Muscle layer of colon (tissue), 2 donors: ENCODE data around the gene DLL3.

Experiments used
- H3K27ac ChIP-seq: one replicate; pipeline ENCODE4 v1.7.0; 2013; ENCODE audit warnings: low read depth, mild to moderate bottlenecking, low read length, moderate library complexity
- H3K27me3 ChIP-seq, 2 donors: one replicate each; pipeline ENCODE4 v1.7.0; 2013; ENCODE audit warnings: low read length in 2 of 2, mild to moderate bottlenecking in 2 of 2; ENCODE audit not compliant: insufficient read depth in 2 of 2, control insufficient read depth in 1 of 2
- H3K36me3 ChIP-seq: one replicate; pipeline ENCODE4 v1.7.0; 2013; ENCODE audit warnings: mild to moderate bottlenecking, low read length; ENCODE audit not compliant: insufficient read depth
- H3K4me1 ChIP-seq: one replicate; pipeline ENCODE4 v1.7.0; 2013; ENCODE audit warnings: mild to moderate bottlenecking, low read length; ENCODE audit not compliant: insufficient read depth
- H3K4me3 ChIP-seq, 2 donors: one replicate each; pipeline ENCODE4 v1.7.0; 2013; ENCODE audit warnings: low read length in 2 of 2, low read depth in 1 of 2, mild to moderate bottlenecking in 1 of 2, moderate library complexity in 1 of 2
- H3K9ac ChIP-seq: one replicate; pipeline ENCODE4 v1.7.0; 2013; ENCODE audit warnings: low read length
- H3K9me3 ChIP-seq: one replicate; pipeline ENCODE4 v1.7.0; 2013; ENCODE audit warnings: mild to moderate bottlenecking, low read length
- donor health status: abdominal sarcoma.
- donor health status: Adenocarcinoma of cecum.

DLL3 gene

GRCh38 chr19:39492225-39492624, 6.5 kb upstream of the DLL3 start:
- Histone ChIP-seq H3K4me3 (no peak overlapping the region), H3K4me1 (no peaks in the 10 kb centered on the region), H3K27me3 (peaks cover 0 to 4% of the 10 kb centered on the region in 2 donors), H3K36me3 (peaks cover 31% of the 10 kb centered on the region), H3K9ac (no peak overlapping the region), H3K9me3 (no peaks in the 10 kb centered on the region), H3K27ac (no peak overlapping the region)

DNA sequence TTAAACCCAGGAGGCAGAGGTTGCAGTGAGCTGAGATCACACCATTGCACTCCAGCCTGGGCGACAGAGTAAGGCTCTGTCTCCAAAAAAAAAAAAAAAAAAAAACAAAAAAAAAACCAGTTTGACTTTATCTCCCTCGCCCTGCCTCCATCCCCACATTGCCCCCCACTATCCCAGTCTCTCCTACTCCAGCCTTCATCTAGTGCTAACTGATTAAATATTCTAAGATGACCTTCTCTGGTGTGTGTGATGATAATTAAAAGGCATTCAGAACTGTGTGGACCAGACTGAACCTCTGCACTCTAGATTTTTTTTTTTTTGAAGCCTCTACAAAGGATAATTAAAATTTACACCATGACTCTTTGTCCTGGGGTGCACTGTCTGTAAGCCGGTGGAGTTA, 6.0 kb upstream of the DLL3 start:
- H3K27me3 ChIP-seq = peaks cover 4 to 9% of the 10 kb centered on the region in 2 donors
- H3K4me1 ChIP-seq = no peaks in the 10 kb centered on the region
- H3K27ac ChIP-seq = no peak overlapping the region
- H3K4me3 ChIP-seq = no peak overlapping the region
- H3K9ac ChIP-seq = no peak overlapping the region
- H3K9me3 ChIP-seq = no peaks in the 10 kb centered on the region
- H3K36me3 ChIP-seq = peaks cover 29% of the 10 kb centered on the region

DNA sequence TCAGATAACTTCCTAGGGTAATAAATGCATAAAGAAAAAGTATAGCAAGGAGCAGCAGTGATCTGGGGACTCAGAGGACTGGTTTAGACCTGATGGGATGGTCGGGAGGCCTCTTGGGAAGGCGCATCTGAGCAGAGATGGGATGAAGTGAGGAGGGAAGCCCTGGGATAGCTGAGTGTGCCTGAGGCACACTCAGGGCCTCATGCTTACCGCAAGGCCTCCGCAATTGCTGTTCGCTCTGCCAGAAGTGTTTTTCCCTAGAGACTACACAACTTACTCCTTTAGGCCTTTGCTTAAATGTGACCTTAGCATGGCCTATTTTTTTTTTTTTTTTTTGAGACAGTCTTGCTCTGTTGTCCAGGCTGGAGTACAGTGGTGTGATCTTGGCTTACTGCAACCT, 4.1 kb upstream of the DLL3 start:
- H3K4me1 ChIP-seq = peaks cover 6% of the 10 kb centered on the region
- no peak overlapping the region for H3K4me3 ChIP-seq
- peaks cover 11% of the 10 kb centered on the region for H3K36me3 ChIP-seq
- H3K9me3 ChIP-seq = no peaks in the 10 kb centered on the region
- no peak overlapping the region for H3K9ac ChIP-seq
- no peak overlapping the region for H3K27ac ChIP-seq
- H3K27me3 ChIP-seq = peaks cover 12 to 24% of the 10 kb centered on the region in 2 donors

- Histone ChIP-seq H3K4me1 (peaks cover 6% of the 10 kb centered on the region), H3K27ac (no peak overlapping the region), H3K36me3 (peaks cover 4% of the 10 kb centered on the region), H3K9ac (no peak overlapping the region), H3K27me3 (peaks cover 12 to 36% of the 10 kb centered on the region in 2 donors), H3K9me3 (no peaks in the 10 kb centered on the region), H3K4me3 (no peak overlapping the region)
These were observed 2.7 kb upstream of the DLL3 start for GRCh38 chr19:39496063-39496462.

DNA sequence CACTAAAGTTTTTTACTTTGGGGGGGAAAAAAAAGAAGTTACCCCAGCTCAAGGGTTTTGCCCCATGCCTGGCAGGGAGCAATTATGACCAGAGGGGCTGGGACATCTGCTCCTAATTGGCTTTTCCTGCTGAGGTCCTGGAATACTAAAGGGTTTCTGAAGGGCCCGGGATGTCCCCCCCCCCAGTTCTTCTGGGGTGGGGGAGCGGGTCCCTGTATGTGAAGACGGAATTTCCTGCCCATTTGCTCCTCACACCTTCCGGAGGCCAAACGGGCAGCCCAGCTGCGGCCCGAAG, 1.1 kb upstream of the DLL3 start:
- H3K9ac ChIP-seq = no peak overlapping the region
- no peaks in the 10 kb centered on the region for H3K36me3 ChIP-seq
- H3K27me3 ChIP-seq = peaks cover 12 to 36% of the 10 kb centered on the region in 2 donors
- H3K27ac ChIP-seq = no peak overlapping the region
- no peaks in the 10 kb centered on the region for H3K9me3 ChIP-seq
- no peak overlapping the region for H3K4me3 ChIP-seq
- peaks cover 6% of the 10 kb centered on the region for H3K4me1 ChIP-seq

DNA sequence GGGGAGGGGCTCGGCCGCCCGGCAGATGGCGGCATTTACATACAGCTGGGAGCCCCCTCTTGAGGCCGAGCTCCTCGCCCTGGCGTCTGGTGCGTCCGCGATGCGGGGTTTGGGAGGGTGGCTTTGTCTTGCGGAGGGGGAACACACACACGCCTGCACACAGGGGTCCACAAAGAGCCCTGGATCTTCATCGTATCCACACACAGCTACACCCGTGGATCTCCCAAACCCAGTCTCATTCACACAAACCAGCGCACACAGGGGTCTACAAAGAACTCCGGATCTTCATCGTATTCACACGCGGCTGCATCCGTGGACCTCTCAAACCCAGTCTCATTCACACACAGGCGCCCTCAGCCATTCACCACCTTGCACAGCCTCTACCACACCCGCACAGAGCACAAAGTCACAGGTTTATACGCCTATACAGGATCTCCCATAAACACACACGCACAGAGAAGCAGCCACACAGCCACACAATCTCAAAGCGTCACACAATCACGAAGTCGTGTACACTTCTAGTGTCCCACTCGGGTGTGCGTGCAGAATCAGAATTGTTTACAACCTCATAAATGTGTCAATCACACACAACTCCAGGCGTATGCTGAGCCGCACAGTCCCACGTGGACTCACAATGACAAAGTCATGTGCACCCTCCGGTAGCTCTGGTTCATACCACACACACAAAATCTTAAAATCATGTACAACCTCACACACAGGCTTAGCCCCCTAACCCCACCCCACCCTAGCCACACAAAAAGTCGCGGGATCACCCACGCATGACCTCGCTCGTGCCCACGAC, 550 bp upstream of the DLL3 start:
- Histone ChIP-seq H3K9me3 (no peaks in the 10 kb centered on the region), H3K36me3 (no peaks in the 10 kb centered on the region), H3K27ac (no peak overlapping the region), H3K27me3 (peaks cover 16 to 41% of the 10 kb centered on the region in 2 donors), H3K4me3 (no peak overlapping the region), H3K9ac (no peak overlapping the region), H3K4me1 (peaks cover 6% of the 10 kb centered on the region)

- no peak overlapping the region for H3K9ac ChIP-seq
- no peaks in the 10 kb centered on the region for H3K36me3 ChIP-seq
- H3K9me3 ChIP-seq = no peaks in the 10 kb centered on the region
- H3K27ac ChIP-seq = no peak overlapping the region
- H3K4me3 ChIP-seq = no peak overlapping the region
- peaks cover 6% of the 10 kb centered on the region for H3K4me1 ChIP-seq
- peaks cover 25 to 58% of the 10 kb centered on the region in 2 donors for H3K27me3 ChIP-seq
These were observed 1.2 kb downstream of the DLL3 start for GRCh38 chr19:39499932-39500331.

DNA sequence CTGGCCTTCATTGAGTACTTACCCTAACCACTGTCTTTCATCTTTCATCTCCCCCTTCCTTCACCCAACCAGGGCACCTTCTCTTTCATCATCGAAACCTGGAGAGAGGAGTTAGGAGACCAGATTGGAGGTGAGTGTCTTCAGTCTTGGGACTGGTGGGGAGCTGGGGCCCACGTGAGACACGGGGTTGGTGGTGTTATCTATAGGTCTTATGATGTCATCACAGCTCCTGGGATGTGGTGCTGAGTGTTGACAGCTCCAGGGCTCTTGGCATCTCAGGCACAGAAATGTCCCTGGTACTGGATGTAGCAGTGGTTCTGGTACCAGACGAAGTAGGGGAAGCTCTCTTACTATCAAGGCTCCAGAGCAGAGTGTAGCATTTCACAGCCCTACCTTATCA, 1.8 kb downstream of the DLL3 start:
- Histone ChIP-seq H3K4me3 (no peak overlapping the region), H3K4me1 (peaks cover 6% of the 10 kb centered on the region), H3K9ac (no peak overlapping the region), H3K27ac (no peak overlapping the region), H3K27me3 (peaks cover 31 to 64% of the 10 kb centered on the region in 2 donors), H3K36me3 (no peaks in the 10 kb centered on the region), H3K9me3 (no peaks in the 10 kb centered on the region)

DNA sequence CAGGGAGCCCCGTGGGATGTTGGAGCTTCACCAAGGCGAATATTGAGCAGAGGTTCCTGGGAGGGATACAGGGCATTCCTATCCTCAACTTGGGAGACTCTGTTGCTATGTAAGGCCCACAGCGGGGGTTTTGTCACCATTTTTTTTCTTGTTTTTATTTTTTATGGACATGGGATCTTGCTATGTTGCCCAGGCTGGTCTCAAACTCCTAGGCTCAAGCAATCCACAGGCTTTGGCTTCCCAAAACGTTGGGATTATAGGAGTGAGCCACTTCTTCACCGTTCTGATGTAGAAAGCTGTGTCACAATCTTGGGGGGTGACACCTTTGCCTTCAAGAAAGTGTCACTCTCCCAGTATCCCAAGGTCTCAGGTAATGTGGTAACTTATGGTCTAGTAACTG, 2.6 kb downstream of the DLL3 start:
- Histone ChIP-seq H3K9ac (no peak overlapping the region), H3K4me3 (no peak overlapping the region), H3K27me3 (peaks cover 34 to 72% of the 10 kb centered on the region in 2 donors), H3K4me1 (peaks cover 6% of the 10 kb centered on the region), H3K9me3 (no peaks in the 10 kb centered on the region), H3K27ac (no peak overlapping the region), H3K36me3 (no peaks in the 10 kb centered on the region)

DNA sequence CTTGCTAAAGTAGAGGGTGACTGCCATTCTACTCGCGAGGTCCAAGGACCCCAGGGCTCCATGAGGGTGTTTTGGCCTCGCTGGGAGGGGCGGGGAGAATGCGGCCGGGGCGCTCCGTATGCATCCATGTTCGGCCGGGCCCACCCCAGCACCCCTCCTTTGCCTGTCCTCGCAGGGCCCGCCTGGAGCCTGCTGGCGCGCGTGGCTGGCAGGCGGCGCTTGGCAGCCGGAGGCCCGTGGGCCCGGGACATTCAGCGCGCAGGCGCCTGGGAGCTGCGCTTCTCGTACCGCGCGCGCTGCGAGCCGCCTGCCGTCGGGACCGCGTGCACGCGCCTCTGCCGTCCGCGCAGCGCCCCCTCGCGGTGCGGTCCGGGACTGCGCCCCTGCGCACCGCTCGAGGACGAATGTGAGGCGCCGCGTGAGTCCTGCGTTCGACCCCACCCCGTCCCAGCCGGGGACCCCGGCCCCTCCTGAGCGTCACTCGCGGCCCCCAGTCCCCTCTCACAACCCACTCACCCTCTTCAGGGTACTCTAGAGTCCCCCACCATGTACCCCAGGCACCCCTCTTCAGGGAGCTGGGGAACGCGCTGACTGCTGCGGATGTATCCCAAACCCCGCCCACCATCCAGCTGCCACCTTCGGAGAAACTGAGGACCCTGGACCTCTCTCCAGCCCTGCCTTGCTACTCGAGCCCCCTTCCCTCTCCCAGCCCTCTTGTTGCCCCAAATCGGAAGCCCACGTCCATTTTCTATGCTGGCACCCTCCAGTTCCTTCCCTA, 4.1 kb downstream of the DLL3 start:
- no peaks in the 10 kb centered on the region for H3K9me3 ChIP-seq
- no peaks in the 10 kb centered on the region for H3K36me3 ChIP-seq
- H3K27ac ChIP-seq = no peak overlapping the region
- H3K9ac ChIP-seq = no peak overlapping the region
- H3K4me3 ChIP-seq = no peak overlapping the region
- H3K27me3 ChIP-seq = peaks cover 34 to 76% of the 10 kb centered on the region in 2 donors
- H3K4me1 ChIP-seq = peaks cover 6% of the 10 kb centered on the region

- no peak overlapping the region for H3K9ac ChIP-seq
- H3K36me3 ChIP-seq = no peaks in the 10 kb centered on the region
- H3K4me1 ChIP-seq = no peaks in the 10 kb centered on the region
- no peaks in the 10 kb centered on the region for H3K9me3 ChIP-seq
- no peak overlapping the region for H3K27ac ChIP-seq
- H3K27me3 ChIP-seq = peaks cover 30 to 59% of the 10 kb centered on the region in 2 donors
- no peak overlapping the region for H3K4me3 ChIP-seq
These were observed 7.8 kb downstream of the DLL3 start for GRCh38 chr19:39506598-39506943.
